Hepatocyte (in vitro differentiated cells): ENCODE results near the gene COL19A1. TPM values are rescaled to one million over a fixed set of nuclear protein-coding genes. Genes with fewer than 3 reads are reported as not detected.

ENCODE experiments used
- DNase-seq: peaks from one replicate; pipeline ENCODE4 v3.0.0-alpha.2; 2016; ENCODE audit warnings: low spot score
- H2AFZ ChIP-seq: fragments of 200-600 bp; sonication (generic); 2 replicates; pipeline ENCODE4 v1.6.0; 2016; ENCODE audit warnings: antibody characterized with exemption, mild to moderate bottlenecking
- H3K27ac ChIP-seq: fragments of 200-600 bp; sonication (generic); 2 replicates; pipeline ENCODE4 v1.5.1; 2016; ENCODE audit warnings: mild to moderate bottlenecking
- H3K27me3 ChIP-seq: fragments of 200-600 bp; sonication (generic); 2 replicates; pipeline ENCODE4 v1.6.1; 2016
- H3K36me3 ChIP-seq: fragments of 200-600 bp; sonication (generic); replicated peaks from 2 replicates; pipeline ENCODE4 v1.5.1; 2016; ENCODE audit warnings: low read depth; ENCODE audit not compliant: insufficient read depth
- H3K4me1 ChIP-seq: fragments of 200-600 bp; sonication (generic); 2 replicates; pipeline ENCODE4 v1.5.1; 2016; ENCODE audit warnings: mild to moderate bottlenecking, moderate library complexity; ENCODE audit not compliant: insufficient read depth
- H3K4me2 ChIP-seq: fragments of 200-600 bp; sonication (generic); 2 replicates; pipeline ENCODE4 v1.6.0; 2016
- H3K4me3 ChIP-seq: fragments of 200-600 bp; sonication (generic); 2 replicates; pipeline ENCODE4 v1.5.1; 2016; ENCODE audit warnings: mild to moderate bottlenecking
- H3K79me2 ChIP-seq: fragments of 200-600 bp; sonication (generic); 2 replicates; pipeline ENCODE4 v1.6.0; 2017; ENCODE audit warnings: mild to moderate bottlenecking
- H3K9me2 ChIP-seq: fragments of 200-600 bp; sonication (generic); replicated peaks from 2 replicates; pipeline ENCODE4 v1.6.0; 2017; ENCODE audit warnings: mild to moderate bottlenecking; ENCODE audit not compliant: insufficient read depth
- H3K9me3 ChIP-seq: fragments of 200-600 bp; sonication (generic); 2 replicates; pipeline ENCODE4 v1.5.1; 2016; ENCODE audit warnings: low read depth, mild to moderate bottlenecking
- H4K20me1 ChIP-seq: fragments of 200-600 bp; sonication (generic); 2 replicates; pipeline ENCODE4 v1.6.0; 2016; ENCODE audit warnings: mild to moderate bottlenecking; ENCODE audit not compliant: insufficient read depth, poor library complexity, severe bottlenecking
- EZH2 ChIP-seq: fragments of 200-600 bp; sonication (generic); IDR thresholded peaks from 2 replicates; pipeline ENCODE4 v1.6.1; 2016; ENCODE audit warnings: antibody characterized with exemption, mild to moderate bottlenecking, borderline replicate concordance
- EZH2phosphoT487 ChIP-seq: fragments of 200-600 bp; sonication (generic); IDR thresholded peaks from one replicate; pipeline ENCODE4 v1.6.1; 2018; ENCODE audit warnings: antibody characterized with exemption, mild to moderate bottlenecking, low read depth, moderate library complexity; ENCODE audit not compliant: unreplicated experiment, severe bottlenecking
- WGBS: methylation state at CpG from one replicate; pipeline ENCODE4 v1.1.6; 2016; ENCODE audit warnings: low lambda C conversion rate; ENCODE audit errors: missing lambda C conversion rate; 5-methylcytosine and 5-hydroxymethylcytosine counted together
- polyA plus RNA-seq: library from polyadenylated mRNA; unstranded; fragments of >200 nt; fragmentation: Nextera tagmentation; extraction: Ambion mirVana; gene quantifications from 2 replicates; pipeline ENCODE4 v1.2.1, GENCODE V29; 2016
- total RNA-seq: library from RNA; depleted of rRNA; stranded (reverse); fragments of >200 nt; gene quantifications from 2 replicates; pipeline ENCODE4 v1.2.3, GENCODE V29; 2014
- TF ChIP-seq, protein P1 (sequence below): fragments of 200-600 bp; sonication (generic); IDR thresholded peaks from 2 replicates; pipeline ENCODE4 v1.5.1; 2016; ENCODE audit warnings: antibody characterized with exemption, mild to moderate bottlenecking; ENCODE audit not compliant: poor library complexity

The COL19A1 gene
- total and polyA plus RNA-seq, 2 experiments from 2014 or later = 1.1 to 1.2 TPM

GRCh38 chr6:70094156-70094555 lies 227.8 kb downstream of the COL19A1 start:
- Histone ChIP-seq H3K9me2 (no peaks in the 10 kb centered on the region), H2AFZ (no peak overlapping the region), H4K20me1 (no peaks in the 10 kb centered on the region), H3K27ac (no peak overlapping the region), H3K79me2 (no peaks in the 10 kb centered on the region), H3K4me2 (no peak overlapping the region), H3K9me3 (no peaks in the 10 kb centered on the region), H3K27me3 (no peaks in the 10 kb centered on the region), H3K4me1 (no peaks in the 10 kb centered on the region), H3K36me3 (no peaks in the 10 kb centered on the region), H3K4me3 (no peak overlapping the region)
- TF ChIP-seq EZH2 = no peak
- TF ChIP-seq, protein P1, sequence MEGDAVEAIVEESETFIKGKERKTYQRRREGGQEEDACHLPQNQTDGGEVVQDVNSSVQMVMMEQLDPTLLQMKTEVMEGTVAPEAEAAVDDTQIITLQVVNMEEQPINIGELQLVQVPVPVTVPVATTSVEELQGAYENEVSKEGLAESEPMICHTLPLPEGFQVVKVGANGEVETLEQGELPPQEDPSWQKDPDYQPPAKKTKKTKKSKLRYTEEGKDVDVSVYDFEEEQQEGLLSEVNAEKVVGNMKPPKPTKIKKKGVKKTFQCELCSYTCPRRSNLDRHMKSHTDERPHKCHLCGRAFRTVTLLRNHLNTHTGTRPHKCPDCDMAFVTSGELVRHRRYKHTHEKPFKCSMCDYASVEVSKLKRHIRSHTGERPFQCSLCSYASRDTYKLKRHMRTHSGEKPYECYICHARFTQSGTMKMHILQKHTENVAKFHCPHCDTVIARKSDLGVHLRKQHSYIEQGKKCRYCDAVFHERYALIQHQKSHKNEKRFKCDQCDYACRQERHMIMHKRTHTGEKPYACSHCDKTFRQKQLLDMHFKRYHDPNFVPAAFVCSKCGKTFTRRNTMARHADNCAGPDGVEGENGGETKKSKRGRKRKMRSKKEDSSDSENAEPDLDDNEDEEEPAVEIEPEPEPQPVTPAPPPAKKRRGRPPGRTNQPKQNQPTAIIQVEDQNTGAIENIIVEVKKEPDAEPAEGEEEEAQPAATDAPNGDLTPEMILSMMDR = no peak
- no peak for TF ChIP-seq EZH2phosphoT487
- DNase-seq = no peak
- 77% methylated on average over 1 of the region's 1 CpG for WGBS

DNA sequence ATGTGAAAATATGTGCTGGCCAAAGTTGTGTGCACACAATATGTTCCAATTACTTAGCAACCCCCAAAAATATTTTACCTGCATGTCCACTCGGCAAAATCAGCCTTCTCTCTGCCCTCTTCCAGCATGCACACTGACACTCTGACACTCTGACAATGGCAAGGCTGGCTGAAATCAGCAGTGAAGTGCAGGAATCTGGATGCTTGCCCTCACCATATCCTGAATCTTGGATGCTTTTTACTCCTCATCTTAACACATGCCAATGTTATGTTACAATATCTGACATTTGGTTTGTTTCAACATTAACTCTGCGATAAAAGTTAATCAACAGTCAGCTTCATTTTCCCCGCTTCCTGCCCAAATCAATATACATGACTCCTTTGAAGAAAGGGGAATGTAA lies 233.4 kb downstream of the COL19A1 start:
- H2AFZ ChIP-seq = no peak overlapping the region
- no peaks in the 10 kb centered on the region for H3K9me2 ChIP-seq
- no peak for TF ChIP-seq EZH2phosphoT487
- TF ChIP-seq, protein P1 = no peak
- TF ChIP-seq EZH2 = no peak
- H3K27ac ChIP-seq = no peak overlapping the region
- no peak overlapping the region for H3K4me3 ChIP-seq
- WGBS = 35% methylated on average over 3 of the region's 3 CpGs
- H4K20me1 ChIP-seq = no peaks in the 10 kb centered on the region
- H3K79me2 ChIP-seq = no peaks in the 10 kb centered on the region
- H3K4me2 ChIP-seq = no peak overlapping the region
- H3K4me1 ChIP-seq = no peaks in the 10 kb centered on the region
- no peak for DNase-seq
- H3K27me3 ChIP-seq = no peaks in the 10 kb centered on the region
- no peaks in the 10 kb centered on the region for H3K36me3 ChIP-seq
- no peaks in the 10 kb centered on the region for H3K9me3 ChIP-seq

DNA sequence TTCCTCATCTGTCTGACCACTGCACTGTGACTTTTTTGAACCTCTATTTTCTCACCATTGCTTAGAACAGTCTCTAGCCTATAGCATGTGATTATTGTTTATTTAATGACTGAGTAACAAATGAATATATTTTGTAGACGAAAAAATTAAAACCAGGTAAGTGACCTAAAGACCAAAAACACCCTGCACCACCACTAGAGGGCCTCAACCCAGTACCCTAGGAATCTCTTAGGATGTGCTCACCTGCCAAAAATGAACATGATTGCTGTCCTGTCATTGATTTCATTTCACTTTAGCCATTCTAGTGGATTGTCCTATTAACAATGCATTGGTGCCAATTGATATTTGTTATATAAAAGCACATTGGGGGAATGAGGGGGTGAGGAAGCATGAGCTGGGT lies 237.4 kb downstream of the COL19A1 start:
- no peak overlapping the region for H3K4me3 ChIP-seq
- TF ChIP-seq, protein P1 = peak; percentile 27
- TF ChIP-seq EZH2 = no peak
- no peaks in the 10 kb centered on the region for H4K20me1 ChIP-seq
- H3K36me3 ChIP-seq = no peaks in the 10 kb centered on the region
- H3K27ac ChIP-seq = no peak overlapping the region
- no peaks in the 10 kb centered on the region for H3K27me3 ChIP-seq
- no peaks in the 10 kb centered on the region for H3K4me1 ChIP-seq
- H3K9me2 ChIP-seq = no peaks in the 10 kb centered on the region
- 100% methylated on average over 1 of the region's 1 CpG for WGBS
- no peak for DNase-seq
- no peaks in the 10 kb centered on the region for H3K79me2 ChIP-seq
- no peak overlapping the region for H2AFZ ChIP-seq
- no peaks in the 10 kb centered on the region for H3K9me3 ChIP-seq
- H3K4me2 ChIP-seq = no peak overlapping the region
